ENCODE results near the gene CELA2A.

Gene CELA2A

GRCh38 chr1:15456313-15456954 is at the start of gene CELA2A:
TSS of gene CELA2A (plus strand) at chr1:15456732. CDS start at chr1:15456754, 22 bp downstream.
- DNase-seq (ENCODE audit: low read depth, low spot score): no peak

DNA sequence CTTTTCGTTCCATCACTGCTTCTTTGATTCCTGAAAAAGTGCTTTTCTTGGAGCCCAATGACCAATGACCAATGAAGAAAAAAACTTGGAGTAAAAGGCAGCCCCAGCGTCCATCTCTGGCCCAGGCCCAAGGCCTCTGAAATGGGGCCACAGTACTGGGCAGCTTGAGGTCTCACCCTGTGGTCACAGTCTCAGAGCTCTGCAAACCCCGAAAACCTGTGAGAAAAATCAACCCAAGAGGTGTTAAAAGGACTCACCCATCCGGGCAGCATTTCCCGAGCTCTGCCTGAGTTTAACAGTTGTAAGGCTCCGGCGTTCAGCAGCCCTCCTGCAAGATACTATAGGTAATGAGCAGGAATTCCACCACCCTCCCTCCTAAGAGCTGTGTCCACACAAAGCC is 49.0 kb upstream of the CELA2A start:
- DNase-seq (ENCODE audit: low read depth, low spot score): no peak

DNA sequence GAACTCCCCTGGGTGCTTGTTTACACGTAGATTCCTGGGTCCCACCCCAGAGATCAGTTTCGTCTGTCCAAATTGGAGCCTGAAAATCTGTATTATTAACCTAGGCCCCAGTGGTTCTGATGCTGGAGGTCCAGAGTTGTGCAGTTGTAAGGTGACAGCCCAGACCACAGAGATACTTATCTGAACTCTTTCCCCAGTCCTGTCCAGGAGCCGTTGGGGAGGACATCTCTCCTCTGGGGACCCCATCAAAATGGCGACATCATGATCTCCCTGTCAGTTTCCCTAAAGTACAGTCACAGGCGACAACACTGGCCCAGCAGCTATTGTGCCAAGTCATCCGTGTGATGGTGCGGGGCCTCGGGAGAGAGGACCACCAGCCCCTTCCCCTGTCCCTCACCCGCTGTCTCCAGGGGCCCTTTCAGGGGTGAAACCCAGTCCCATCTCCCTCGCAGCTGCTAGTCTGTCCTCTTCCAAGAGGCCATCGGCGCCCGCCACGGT is 47.6 kb upstream of the CELA2A start:
- DNase-seq (ENCODE audit: low read depth, low spot score): no peak

DNA sequence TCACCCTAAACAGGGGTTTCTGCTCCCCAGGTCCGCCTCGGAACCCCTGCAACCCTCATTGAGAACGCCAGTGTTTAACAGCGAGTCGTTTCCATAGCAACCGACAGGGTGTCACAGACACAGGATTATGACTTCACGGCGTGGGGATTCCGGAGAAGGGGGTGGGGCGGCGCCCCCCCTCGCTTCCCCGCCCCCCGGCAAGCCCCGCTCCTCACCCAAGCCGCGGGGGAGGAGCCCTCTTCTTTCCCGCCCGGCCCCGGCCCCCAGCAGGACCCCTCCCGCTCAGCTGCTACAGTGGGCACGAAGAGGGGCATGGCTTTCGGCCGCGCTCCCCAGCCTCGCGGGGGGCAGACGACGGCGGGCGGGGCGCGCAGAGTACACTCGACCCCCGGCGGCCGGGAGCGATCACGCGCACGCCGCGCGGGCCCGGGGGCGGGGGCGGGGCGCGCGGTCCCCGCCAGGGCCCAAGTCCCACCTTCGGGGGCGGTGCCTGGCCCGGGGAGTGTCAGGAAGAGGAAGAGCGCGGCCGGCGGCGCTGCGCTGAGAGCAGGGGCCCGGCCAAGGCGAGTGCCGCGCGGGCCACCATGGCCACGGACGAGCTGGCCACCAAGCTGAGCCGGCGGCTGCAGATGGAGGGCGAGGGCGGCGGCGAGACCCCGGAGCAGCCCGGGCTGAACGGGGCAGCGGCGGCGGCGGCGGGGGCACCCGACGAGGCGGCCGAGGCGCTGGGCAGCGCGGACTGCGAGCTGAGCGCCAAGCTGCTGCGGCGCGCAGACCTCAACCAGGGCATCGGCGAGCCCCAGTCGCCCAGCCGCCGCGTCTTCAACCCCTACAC is 46.9 kb upstream of the CELA2A start, which contains the start of gene EFHD2:
Gene EFHD2 (plus strand): TSS at position 501 of the 835 bp plus-strand sequence. CDS start 84 bp downstream, at position 585.
- no peak for DNase-seq (ENCODE audit: low read depth, low spot score)

- no peak for DNase-seq (ENCODE audit: low read depth, low spot score)
These were observed 46.2 kb upstream of the CELA2A start for GRCh38 chr1:15410223-15410883.

DNA sequence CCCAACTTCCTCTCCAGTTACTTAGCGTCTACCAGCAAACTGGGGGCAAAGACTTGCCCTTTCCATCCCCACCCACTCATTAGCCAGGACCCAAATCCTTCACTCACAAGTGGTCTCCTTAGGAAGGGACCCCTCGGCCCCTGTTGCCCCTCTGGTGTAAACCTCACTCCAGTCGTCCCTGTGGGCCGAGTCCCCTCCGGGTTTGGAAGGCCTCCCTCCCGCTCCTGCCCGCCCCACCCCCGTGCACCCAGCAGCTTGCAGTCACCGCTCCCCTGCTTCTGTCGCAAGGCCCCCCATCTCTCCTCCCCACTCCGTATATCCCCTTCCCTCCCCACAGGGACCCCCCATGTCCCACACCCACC is 45.7 kb upstream of the CELA2A start:
- DNase-seq (ENCODE audit: low read depth, low spot score): no peak

GRCh38 chr1:15411593-15412137 is 44.9 kb upstream of the CELA2A start:
- DNase-seq (ENCODE audit: low read depth, low spot score): no peak

- DNase-seq (ENCODE audit: low read depth, low spot score): no peak
These were observed 44.2 kb upstream of the CELA2A start for GRCh38 chr1:15412175-15412800.

GRCh38 chr1:15412843-15413242 is 43.7 kb upstream of the CELA2A start:
- DNase-seq (ENCODE audit: low read depth, low spot score): no peak

DNA sequence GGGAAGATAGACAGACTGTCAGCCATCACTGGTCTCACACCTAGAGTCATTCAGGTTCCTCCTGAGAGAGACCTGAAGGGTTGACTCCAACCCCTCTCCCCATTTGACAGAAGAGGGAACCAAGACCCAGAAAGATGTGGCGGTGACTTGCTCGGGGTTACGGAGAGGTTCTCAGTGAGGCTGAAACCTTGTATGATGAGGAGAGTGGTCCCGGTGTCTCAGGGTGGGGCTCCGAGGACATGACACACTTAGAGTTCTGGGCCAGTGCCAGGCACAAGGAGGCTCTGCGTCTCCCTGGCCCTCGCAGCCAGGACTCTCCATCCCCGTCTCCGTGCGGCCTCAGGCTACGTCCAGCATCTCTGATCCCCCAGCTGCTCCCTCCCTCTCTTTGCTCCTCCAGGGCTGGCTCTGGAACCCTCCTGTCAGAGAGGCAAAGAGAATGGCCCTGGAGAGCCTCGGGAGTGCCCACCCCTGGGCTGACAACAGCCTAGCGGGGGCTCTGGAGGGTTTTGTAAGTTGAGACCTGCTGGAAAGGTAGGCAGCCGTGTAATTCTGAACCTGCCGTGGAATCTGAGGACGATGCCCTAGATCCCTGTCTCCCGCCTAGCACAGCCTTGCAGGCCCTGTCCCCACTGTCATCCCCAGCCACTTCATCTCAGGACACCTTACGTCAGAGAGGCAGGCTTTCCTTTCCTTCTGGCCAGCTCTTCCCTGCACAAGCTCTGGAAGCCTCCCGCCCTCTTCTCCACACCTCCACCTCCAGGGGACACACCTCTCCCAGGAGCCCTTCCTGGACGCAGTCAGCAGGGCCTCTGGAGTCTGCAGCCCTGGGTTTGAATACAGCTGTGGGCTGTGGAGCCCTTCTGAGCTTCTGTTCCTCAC is 42.7 kb upstream of the CELA2A start:
- no peak for DNase-seq (ENCODE audit: low read depth, low spot score)

GRCh38 chr1:15414445-15414983 is 42.0 kb upstream of the CELA2A start:
- no peak for DNase-seq (ENCODE audit: low read depth, low spot score)

DNA sequence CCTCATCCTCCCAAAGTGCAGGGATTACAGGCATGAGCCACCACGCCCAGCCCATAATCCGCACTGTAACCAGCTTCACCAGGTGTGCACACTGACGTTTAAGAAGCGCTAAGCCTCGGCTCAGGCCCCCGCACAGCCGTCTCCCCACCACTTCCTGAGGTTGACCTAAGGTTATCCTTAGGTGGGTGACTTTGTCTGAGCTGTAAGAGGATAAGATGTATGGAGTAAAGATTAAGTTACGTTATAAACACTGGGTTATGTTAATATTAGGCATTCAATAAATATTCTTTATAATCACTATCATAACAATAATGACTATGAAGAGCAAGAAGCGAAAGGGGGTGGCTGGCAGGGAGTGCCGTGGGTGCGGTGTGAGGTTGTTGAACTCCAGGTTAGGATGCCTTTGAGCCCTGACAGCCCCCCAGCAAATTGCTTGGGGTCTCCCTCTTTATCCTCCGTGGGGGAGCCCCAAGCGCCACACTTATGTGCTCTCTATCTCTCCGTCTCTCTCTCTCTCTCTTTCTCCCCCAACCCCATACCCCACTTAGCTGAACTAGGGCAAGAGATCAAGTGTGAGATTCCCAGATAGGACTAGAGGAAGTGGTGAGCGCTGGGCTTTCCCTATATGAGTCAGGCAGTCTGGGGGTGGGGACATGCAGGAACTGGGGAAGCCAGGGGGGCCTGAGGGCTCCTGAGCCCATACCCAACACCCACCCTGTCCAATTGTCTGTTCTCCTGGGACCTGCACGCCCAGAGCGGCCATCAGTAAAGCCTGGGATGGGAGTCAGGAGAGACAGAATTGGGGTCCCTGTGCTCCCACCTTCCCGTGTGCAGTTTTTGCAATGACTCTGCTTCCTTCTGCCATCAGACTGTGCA is 39.2 kb upstream of the CELA2A start:
- no peak for DNase-seq (ENCODE audit: low read depth, low spot score)

DNA sequence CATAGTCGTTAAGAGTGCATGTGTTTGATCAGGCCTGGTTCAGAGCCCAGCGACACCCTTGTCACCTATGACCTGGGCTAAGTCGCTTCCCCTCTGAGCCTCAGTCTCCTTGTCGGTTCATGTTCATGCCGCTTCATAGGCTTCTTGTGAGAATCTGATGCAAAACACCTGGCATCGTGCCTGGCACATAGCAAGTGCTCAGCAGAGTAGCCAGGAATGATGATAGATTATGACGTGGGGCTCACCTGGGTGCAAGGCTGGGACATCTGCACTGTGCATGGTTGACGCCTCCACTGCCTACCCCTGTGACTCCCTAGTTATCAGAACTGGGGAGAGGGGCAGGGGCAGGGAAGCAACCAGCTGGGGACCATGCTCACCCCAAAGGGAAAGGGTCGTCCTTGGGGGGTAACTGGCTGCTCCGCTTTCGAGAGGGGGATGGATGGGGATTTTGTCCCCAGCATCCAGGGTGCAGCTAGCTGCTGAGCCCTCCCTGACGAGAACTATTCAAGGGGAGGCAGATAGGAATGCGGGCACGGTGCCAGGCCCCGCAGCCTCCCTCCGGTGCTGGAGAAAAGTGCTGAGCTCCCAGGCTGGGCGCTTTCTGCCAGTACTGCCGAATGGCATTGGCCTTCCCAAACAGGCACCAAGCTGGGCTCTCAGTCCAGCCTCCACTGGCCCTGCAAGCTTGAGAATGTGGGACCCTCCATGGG is 37.6 kb upstream of the CELA2A start:
- no peak for DNase-seq (ENCODE audit: low read depth, low spot score)

- DNase-seq (ENCODE audit: low read depth, low spot score): no peak
These were observed 35.6 kb upstream of the CELA2A start for GRCh38 chr1:15420853-15421465.

GRCh38 chr1:15422871-15423270 is 33.7 kb upstream of the CELA2A start:
- no peak for DNase-seq (ENCODE audit: low read depth, low spot score)

GRCh38 chr1:15423355-15424077 is 33.0 kb upstream of the CELA2A start:
- no peak for DNase-seq (ENCODE audit: low read depth, low spot score)

DNA sequence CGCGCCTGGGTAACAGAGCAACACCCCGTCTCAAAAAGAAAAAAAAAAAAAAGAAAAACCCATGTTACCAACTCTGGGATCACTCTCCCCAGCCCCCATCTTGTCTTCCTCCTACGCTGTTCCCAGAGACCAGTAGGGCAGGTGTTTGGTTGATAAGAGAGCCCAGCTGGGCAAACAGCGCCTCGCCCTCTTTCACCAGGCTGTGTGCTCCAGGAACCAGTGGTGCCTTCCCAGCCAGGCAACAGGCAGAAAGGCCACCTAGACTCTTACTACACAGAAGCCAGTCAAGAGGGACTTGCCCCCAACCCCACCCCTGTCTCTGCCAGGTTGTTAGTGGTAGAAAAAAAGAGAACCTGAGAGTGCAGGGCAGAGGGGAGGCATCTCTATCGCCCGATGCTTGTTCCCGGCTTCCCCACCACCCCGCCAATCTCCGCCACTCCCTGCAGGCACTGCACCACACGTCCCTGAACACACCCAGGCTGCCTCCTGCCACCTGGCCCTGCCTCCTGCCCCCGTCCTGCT is 32.3 kb upstream of the CELA2A start:
- DNase-seq (ENCODE audit: low read depth, low spot score): no peak
